K562 (cell line): ENCODE data around the gene PGPEP1. TPM values are rescaled to one million over a fixed set of nuclear protein-coding genes. Genes with fewer than 3 reads are reported as not detected.

Experiments
- CBX3 ChIP-seq, 2 experiments: IDR thresholded peaks; 1 replicate in 1 of 2; 2 replicates in 1 of 2; pipeline ENCODE4 v1.6.1; 2012; ENCODE audit warnings: inconsistent platforms in 2 of 2, low read length in 2 of 2, borderline replicate concordance in 1 of 2, control low read depth in 1 of 2
- DPF2 ChIP-seq: fragments of 450-650 bp; IDR thresholded peaks from 2 replicates; pipeline ENCODE4 v1.6.1; 2016
- ELF4 ChIP-seq: fragments of 450-650 bp; formaldehyde crosslinking; IDR thresholded peaks from 2 replicates; pipeline ENCODE4 v1.4.0; 2022; ENCODE audit warnings: missing genetic modification characterization
- FOXJ3 ChIP-seq: sonication (generic); formaldehyde crosslinking; IDR thresholded peaks from 2 replicates; pipeline ENCODE4 v1.4.0; 2020; ENCODE audit warnings: mild to moderate bottlenecking, missing genetic modification reagents
- FOXK1 ChIP-seq: sonication (generic); formaldehyde crosslinking; IDR thresholded peaks from 2 replicates; pipeline ENCODE4 v1.8.0; 2022; ENCODE audit warnings: missing genetic modification reagents, mild to moderate bottlenecking, borderline replicate concordance
- GTF2E2 ChIP-seq: fragments of 200-800 bp; sonication (Bioruptor generic); IDR thresholded peaks from 2 replicates; pipeline ENCODE4 v1.6.1; 2016; ENCODE audit warnings: missing genetic modification characterization, missing compliant biosample characterization
- HOXB6 ChIP-seq: fragments of 250-450 bp; sonication (Bioruptor Pico); IDR thresholded peaks from 2 replicates; pipeline ENCODE4 v1.5.1; 2022; ENCODE audit warnings: mild to moderate bottlenecking, borderline replicate concordance
- MYC ChIP-seq, 2 experiments: fragments of 250-450 bp in 1 of 2; sonication (Bioruptor Pico) in 1 of 2; IDR thresholded peaks; 2 replicates each; pipeline versions ENCODE4 v1.5.1 to v1.6.1; 2012 to 2021; ENCODE audit warnings: low read depth in 2 of 2, borderline replicate concordance in 1 of 2, improper control_type of control experiment in 1 of 2, low read length in 1 of 2, mild to moderate bottlenecking in 1 of 2, moderate library complexity in 1 of 2
- NBN ChIP-seq: fragments of 450-650 bp; IDR thresholded peaks from 2 replicates; pipeline ENCODE4 v1.6.1; 2016; ENCODE audit warnings: low read depth, mild to moderate bottlenecking
- NCOR1 ChIP-seq: fragments of 450-650 bp; IDR thresholded peaks from 2 replicates; pipeline ENCODE4 v1.6.1; 2016; ENCODE audit warnings: mild to moderate bottlenecking, moderate library complexity
- POLR2A ChIP-seq: fragments of 450-650 bp; conservative IDR thresholded peaks from 2 replicates; pipeline ENCODE4 v1.6.1; 2016
- RBM25 ChIP-seq: fragments of 200-400 bp; formaldehyde crosslinking; IDR thresholded peaks from 2 replicates; pipeline ENCODE4 v1.6.1; 2018; ENCODE audit warnings: low read length, low read depth, moderate library complexity; ENCODE audit not compliant: severe bottlenecking
- SMAD2 ChIP-seq: fragments of 150-350 bp; IDR thresholded peaks from 2 replicates; pipeline ENCODE4 v1.6.1; 2014; ENCODE audit warnings: low read depth, mild to moderate bottlenecking, low read length
- SRF ChIP-seq, 2 experiments: fragments of 250-450, 450-650 bp in 1 of 2; sonication (Bioruptor Pico) in 1 of 2; sonication (generic) in 1 of 2; formaldehyde crosslinking; IDR thresholded peaks; 2 replicates each; pipeline versions ENCODE4 v1.5.0 to v1.5.1; 2020 to 2022; ENCODE audit warnings: mild to moderate bottlenecking in 1 of 2, missing genetic modification reagents in 1 of 2
- SRSF3 ChIP-seq: fragments of 200-400 bp; formaldehyde crosslinking; IDR thresholded peaks from 2 replicates; pipeline ENCODE4 v1.6.1; 2016; ENCODE audit warnings: mild to moderate bottlenecking, low read length, moderate library complexity; ENCODE audit not compliant: insufficient read depth
- TAL1 ChIP-seq: fragments of 450-650 bp; IDR thresholded peaks from 2 replicates; pipeline ENCODE4 v1.6.1; 2016; ENCODE audit warnings: mild to moderate bottlenecking
- TCFL5 ChIP-seq: fragments of 250-450 bp; sonication (Bioruptor Pico); conservative IDR thresholded peaks from 2 replicates; pipeline ENCODE4 v1.6.1; 2021; ENCODE audit warnings: mild to moderate bottlenecking, moderate library complexity, matching md5 sums
- TEAD1 ChIP-seq, 2 experiments: fragments of 450-650 bp in 1 of 2; sonication (generic) in 1 of 2; formaldehyde crosslinking; IDR thresholded peaks; 2 replicates each; pipeline versions ENCODE4 v1.4.0 to v1.8.0; 2020 to 2022; ENCODE audit warnings: mild to moderate bottlenecking in 2 of 2, missing genetic modification reagents in 1 of 2
- U2AF2 ChIP-seq: fragments of 200-400 bp; formaldehyde crosslinking; optimal IDR thresholded peaks from 2 replicates; pipeline ENCODE3; 2017; ENCODE audit warnings: low read depth, mild to moderate bottlenecking, low read length
- XRCC4 ChIP-seq: IDR thresholded peaks from one replicate; pipeline ENCODE4 v1.6.1; 2011; ENCODE audit not compliant: insufficient read depth, insufficient read length; ENCODE audit errors: extremely low read depth
- polyA plus RNA-seq, 8 experiments: library from polyadenylated mRNA; depleted of rRNA in 4 of 8; stranded (reverse) in 5 of 8; unstranded in 3 of 8; fragments of >200 nt; fragmentation: Nextera tagmentation in 2 of 8; fragmentation: Illumina TruSeq in 1 of 8; extraction: Ambion mirVana in 2 of 8; extraction: Trizol in 1 of 8; gene quantifications; 2 replicates each; pipeline versions ENCODE4 v1.2.1 to v1.2.3, GENCODE V29; 2011 to 2014; ENCODE audit warnings: inconsistent platforms in 1 of 8, missing spikeins in 1 of 8
- total RNA-seq, 7 experiments: library from RNA; depleted of rRNA in 6 of 7; stranded (reverse); fragments of >200 nt in 6 of 7; fragmentation: Illumina TruSeq in 2 of 7; extraction: Trizol in 2 of 7; gene quantifications; 2 replicates each; pipeline versions ENCODE4 v1.2.1 to v1.2.3, GENCODE V29; 2011 to 2021; ENCODE audit warnings: low replicate concordance in 1 of 7
- TF ChIP-seq, protein P1 (sequence below): sonication (generic); formaldehyde crosslinking; IDR thresholded peaks from 2 replicates; pipeline ENCODE4 v1.8.0; 2022; ENCODE audit warnings: mild to moderate bottlenecking, missing genetic modification reagents
- TF ChIP-seq, protein P2 (sequence below): fragments of 250-450 bp; sonication (Bioruptor Pico); IDR thresholded peaks from 2 replicates; pipeline ENCODE4 v1.4.0; 2020; ENCODE audit warnings: mild to moderate bottlenecking, moderate library complexity, borderline replicate concordance
- TF ChIP-seq, protein P3 (sequence below): fragments of 250-450 bp; sonication (Bioruptor Pico); IDR thresholded peaks from 2 replicates; pipeline ENCODE4 v1.9.0; 2021; ENCODE audit warnings: mild to moderate bottlenecking
- TF ChIP-seq, protein P4 (sequence below): fragments of 450-650 bp; formaldehyde crosslinking; IDR thresholded peaks from 2 replicates; pipeline ENCODE4 v1.4.0; 2022; ENCODE audit warnings: missing genetic modification characterization

The PGPEP1 gene
- total and polyA plus RNA-seq, 9 of the 15 experiments (the other 6 are each of a cell fraction or from before 2014, with no cell fraction given) = 10.0 to 69.6 (median 33.5) TPM

DNA sequence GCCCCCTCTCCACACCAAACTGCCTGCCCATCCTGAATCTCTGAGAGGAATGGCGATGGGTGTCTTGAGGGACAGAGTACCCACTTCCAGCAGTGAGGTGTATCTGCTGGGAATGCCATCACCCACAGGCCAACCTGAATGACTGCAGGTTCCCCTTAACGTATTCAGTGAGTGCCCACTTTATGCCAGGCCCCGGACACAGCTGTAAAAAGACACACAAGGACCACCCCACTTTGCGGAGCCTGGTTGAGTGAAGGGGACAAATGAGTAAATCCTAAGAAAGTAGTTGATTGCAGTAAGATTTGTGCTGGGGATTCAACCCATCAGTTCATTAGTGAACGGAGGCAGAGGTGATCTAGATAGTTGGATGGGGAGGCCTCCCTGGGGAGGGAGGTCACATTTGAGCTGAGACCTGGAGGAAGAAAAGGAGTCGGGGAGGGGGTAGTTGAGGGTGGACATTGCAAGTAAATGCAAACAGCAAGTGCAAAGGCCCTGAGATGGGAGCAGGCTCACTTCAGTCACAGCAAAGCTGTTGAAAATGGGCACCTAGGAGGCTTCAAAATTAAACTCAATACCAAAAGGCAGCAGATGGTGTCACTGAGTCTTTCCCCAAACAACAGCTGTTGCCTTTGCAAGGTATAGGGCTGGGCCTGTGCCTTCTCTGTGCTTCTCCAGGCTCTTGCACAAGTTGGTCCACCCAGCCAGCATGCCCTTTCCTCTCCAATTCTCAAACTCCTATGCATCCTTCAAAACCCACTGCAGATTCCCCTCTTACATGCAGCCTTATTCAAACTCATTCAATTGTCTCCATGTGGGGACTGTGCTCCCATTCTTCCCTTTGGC lies 49.9 kb downstream of the PGPEP1 start (continued):
- peak in 1 of 2 experiments; percentile 36; a peak in 1 of 4 replicates for TF ChIP-seq TEAD1 (CRISPR knock-in tag; IDR thresholded peaks at IDR 0.05)
- no peak for TF ChIP-seq TCFL5
- TF ChIP-seq, protein P1, sequence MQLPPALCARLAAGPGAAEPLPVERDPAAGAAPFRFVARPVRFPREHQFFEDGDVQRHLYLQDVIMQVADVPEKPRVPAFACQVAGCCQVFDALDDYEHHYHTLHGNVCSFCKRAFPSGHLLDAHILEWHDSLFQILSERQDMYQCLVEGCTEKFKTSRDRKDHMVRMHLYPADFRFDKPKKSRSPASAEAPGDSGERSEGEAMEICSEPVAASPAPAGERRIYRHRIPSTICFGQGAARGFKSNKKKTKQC (CRISPR knock-in tag) = no peak
- TF ChIP-seq MYC (IDR thresholded peaks at IDR 0.05; ENCODE audit: low read depth, low read length) = no peak
- peak; percentile 81; the same call in 1 of the 2 replicates for TF ChIP-seq MYC (CRISPR knock-in tag; IDR thresholded peaks at IDR 0.05; ENCODE audit: borderline replicate concordance, low read depth)
- TF ChIP-seq SRSF3 = no peak
- TF ChIP-seq, protein P2, sequence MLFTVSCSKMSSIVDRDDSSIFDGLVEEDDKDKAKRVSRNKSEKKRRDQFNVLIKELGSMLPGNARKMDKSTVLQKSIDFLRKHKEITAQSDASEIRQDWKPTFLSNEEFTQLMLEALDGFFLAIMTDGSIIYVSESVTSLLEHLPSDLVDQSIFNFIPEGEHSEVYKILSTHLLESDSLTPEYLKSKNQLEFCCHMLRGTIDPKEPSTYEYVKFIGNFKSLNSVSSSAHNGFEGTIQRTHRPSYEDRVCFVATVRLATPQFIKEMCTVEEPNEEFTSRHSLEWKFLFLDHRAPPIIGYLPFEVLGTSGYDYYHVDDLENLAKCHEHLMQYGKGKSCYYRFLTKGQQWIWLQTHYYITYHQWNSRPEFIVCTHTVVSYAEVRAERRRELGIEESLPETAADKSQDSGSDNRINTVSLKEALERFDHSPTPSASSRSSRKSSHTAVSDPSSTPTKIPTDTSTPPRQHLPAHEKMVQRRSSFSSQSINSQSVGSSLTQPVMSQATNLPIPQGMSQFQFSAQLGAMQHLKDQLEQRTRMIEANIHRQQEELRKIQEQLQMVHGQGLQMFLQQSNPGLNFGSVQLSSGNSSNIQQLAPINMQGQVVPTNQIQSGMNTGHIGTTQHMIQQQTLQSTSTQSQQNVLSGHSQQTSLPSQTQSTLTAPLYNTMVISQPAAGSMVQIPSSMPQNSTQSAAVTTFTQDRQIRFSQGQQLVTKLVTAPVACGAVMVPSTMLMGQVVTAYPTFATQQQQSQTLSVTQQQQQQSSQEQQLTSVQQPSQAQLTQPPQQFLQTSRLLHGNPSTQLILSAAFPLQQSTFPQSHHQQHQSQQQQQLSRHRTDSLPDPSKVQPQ (CRISPR knock-in tag) = no peak
- peak; percentile 15; the same call in 1 of the 2 replicates for TF ChIP-seq NBN
- TF ChIP-seq DPF2 = no peak
- peak; percentile 74 for TF ChIP-seq RBM25
- TF ChIP-seq CBX3 (IDR thresholded peaks at IDR 0.05; ENCODE audit: borderline replicate concordance in 1 of 2, low read length in 2 of 2) = no peak
- TF ChIP-seq ELF4 (CRISPR knock-in tag) = peak; percentile 76; the same call in 1 of the 2 replicates
- TF ChIP-seq SMAD2 = no peak
- peak; percentile 23; the same call in 1 of the 2 replicates for TF ChIP-seq HOXB6 (CRISPR knock-in tag)
- peak; percentile 65 for TF ChIP-seq POLR2A
- TF ChIP-seq, protein P3, sequence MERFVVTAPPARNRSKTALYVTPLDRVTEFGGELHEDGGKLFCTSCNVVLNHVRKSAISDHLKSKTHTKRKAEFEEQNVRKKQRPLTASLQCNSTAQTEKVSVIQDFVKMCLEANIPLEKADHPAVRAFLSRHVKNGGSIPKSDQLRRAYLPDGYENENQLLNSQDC = no peak
- TF ChIP-seq FOXJ3 (CRISPR knock-in tag) = no peak
- no peak; a peak in 1 of 4 replicates for TF ChIP-seq SRF (CRISPR knock-in tag; IDR thresholded peaks at IDR 0.05)
- TF ChIP-seq, protein P4, sequence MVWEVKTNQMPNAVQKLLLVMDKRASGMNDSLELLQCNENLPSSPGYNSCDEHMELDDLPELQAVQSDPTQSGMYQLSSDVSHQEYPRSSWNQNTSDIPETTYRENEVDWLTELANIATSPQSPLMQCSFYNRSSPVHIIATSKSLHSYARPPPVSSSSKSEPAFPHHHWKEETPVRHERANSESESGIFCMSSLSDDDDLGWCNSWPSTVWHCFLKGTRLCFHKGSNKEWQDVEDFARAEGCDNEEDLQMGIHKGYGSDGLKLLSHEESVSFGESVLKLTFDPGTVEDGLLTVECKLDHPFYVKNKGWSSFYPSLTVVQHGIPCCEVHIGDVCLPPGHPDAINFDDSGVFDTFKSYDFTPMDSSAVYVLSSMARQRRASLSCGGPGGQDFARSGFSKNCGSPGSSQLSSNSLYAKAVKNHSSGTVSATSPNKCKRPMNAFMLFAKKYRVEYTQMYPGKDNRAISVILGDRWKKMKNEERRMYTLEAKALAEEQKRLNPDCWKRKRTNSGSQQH (CRISPR knock-in tag) = peak; percentile 75
- TF ChIP-seq TAL1 = no peak
- peak; percentile 17 for TF ChIP-seq NCOR1
- peak; percentile 59; the same call in 1 of the 2 replicates for TF ChIP-seq GTF2E2
- no peak for TF ChIP-seq FOXK1 (CRISPR knock-in tag)
- TF ChIP-seq XRCC4 = no peak
- no peak for TF ChIP-seq U2AF2
